GM18505 (cell line): ENCODE measurements around the gene IREB2.

ENCODE experiments used
- ATAC-seq: cut with Tn5 transposase; IDR thresholded peaks from one replicate; pipeline ENCODE4 v1.9.1; 2021; ENCODE audit not compliant: unreplicated experiment
- POLR2A ChIP-seq: IDR thresholded peaks from 4 replicates; pipeline ENCODE4 v1.6.1; 2011; ENCODE audit warnings: borderline replicate concordance; ENCODE audit not compliant: insufficient read depth, insufficient read length; ENCODE audit errors: extremely low read depth

The IREB2 gene

GRCh38 chr15:78414621-78415250 lies 23.3 kb upstream of the IREB2 start:
- no peak for TF ChIP-seq POLR2A
- ATAC-seq, result no peak

GRCh38 chr15:78415284-78415683 lies 22.7 kb upstream of the IREB2 start:
- ATAC-seq, result no peak

GRCh38 chr15:78417754-78418630 lies 20.0 kb upstream of the IREB2 start:
- ATAC-seq, result no peak
- TF ChIP-seq POLR2A, result no peak

More at GRCh38 chr15:78415284-78415683, 22.7 kb upstream of the IREB2 start:
- no peak for TF ChIP-seq POLR2A

GRCh38 chr15:78418686-78419085 lies 19.3 kb upstream of the IREB2 start:
- no peak for ATAC-seq
- TF ChIP-seq POLR2A, result no peak

GRCh38 chr15:78419367-78419766 lies 18.6 kb upstream of the IREB2 start:
- TF ChIP-seq POLR2A, result no peak
- no peak for ATAC-seq

GRCh38 chr15:78420220-78420619 lies 17.8 kb upstream of the IREB2 start:
- no peak for TF ChIP-seq POLR2A

GRCh38 chr15:78420766-78421165 lies 17.2 kb upstream of the IREB2 start:
- TF ChIP-seq POLR2A, result no peak
- ATAC-seq, result no peak

More at GRCh38 chr15:78420220-78420619, 17.8 kb upstream of the IREB2 start:
- no peak for ATAC-seq

GRCh38 chr15:78421238-78421965 lies 16.6 kb upstream of the IREB2 start:
- ATAC-seq, result no peak
- no peak for TF ChIP-seq POLR2A

GRCh38 chr15:78422571-78423340 lies 15.3 kb upstream of the IREB2 start:
- no peak for ATAC-seq
- no peak for TF ChIP-seq POLR2A

- ATAC-seq, result no peak
- TF ChIP-seq POLR2A, result no peak
Observed at GRCh38 chr15:78424673-78425072, 13.3 kb upstream of the IREB2 start.

- no peak for TF ChIP-seq POLR2A
- ATAC-seq, result no peak
Observed at GRCh38 chr15:78425643-78426042, 12.4 kb upstream of the IREB2 start.

- ATAC-seq, result no peak
Observed at GRCh38 chr15:78426300-78426699, 11.7 kb upstream of the IREB2 start.

GRCh38 chr15:78427953-78428352 lies 10.1 kb upstream of the IREB2 start:
- TF ChIP-seq POLR2A, result no peak
- ATAC-seq, result no peak

More at GRCh38 chr15:78426300-78426699, 11.7 kb upstream of the IREB2 start:
- TF ChIP-seq POLR2A, result no peak
